GM10248 (cell line): Measurements from ENCODE around the gene ZNF764.
"Not testable (repeated sequence)": the region's sequence is repeated elsewhere in the genome, so short reads cannot be mapped to it uniquely, and the experiment has no call there.

Experiments used
- CTCF ChIA-PET: fragments of 300-600 bp; sonication (Branson Sonifier 250); formaldehyde crosslinking; extraction: SDS; loops from one replicate; lab custom pipeline; 2021; ENCODE audit warnings: antibody characterized with exemption; lab: Yijun Ruan, JAX
- POLR2A ChIA-PET: fragments of 350-650 bp; sonication (Branson Sonifier 250); formaldehyde crosslinking; extraction: SDS; loops from one replicate; lab custom pipeline; 2020; ENCODE audit warnings: antibody characterized with exemption; lab: Yijun Ruan, JAX
- DNase-seq: peaks from one replicate; pipeline ENCODE4 v3.0.0; 2012; ENCODE audit errors: extremely low spot score
- TF ChIP-seq, protein P1 (sequence below): IDR thresholded peaks from 2 replicates; pipeline ENCODE4 v1.5.1; 2012; ENCODE audit warnings: mild to moderate bottlenecking, low read depth; ENCODE audit errors: extremely low read depth, missing control alignments, control extremely low read depth

ZNF764 gene

DNA sequence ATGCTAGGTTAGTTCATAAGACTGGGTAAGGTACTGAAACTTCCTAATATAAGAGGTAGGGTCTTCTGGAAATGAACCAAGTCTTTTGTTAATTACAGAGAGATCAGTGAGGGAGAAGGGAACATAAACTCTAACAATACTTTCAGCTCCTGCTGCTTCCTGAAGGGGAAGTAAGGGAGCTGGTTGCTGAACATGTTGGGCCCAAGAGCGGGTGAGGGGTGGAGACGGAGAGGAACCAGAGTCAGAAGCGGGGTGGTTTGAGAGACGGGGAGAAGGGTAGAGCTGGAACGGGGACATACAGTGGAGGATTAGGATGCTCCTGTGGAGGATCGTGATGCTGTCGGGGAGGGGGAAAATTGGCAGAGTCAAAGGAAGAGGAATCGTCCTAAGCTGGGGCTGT is 12.1 kb downstream of the ZNF764 start:
- no peak for DNase-seq
- POLR2A ChIA-PET, result no interaction called here
- TF ChIP-seq, protein P1, sequence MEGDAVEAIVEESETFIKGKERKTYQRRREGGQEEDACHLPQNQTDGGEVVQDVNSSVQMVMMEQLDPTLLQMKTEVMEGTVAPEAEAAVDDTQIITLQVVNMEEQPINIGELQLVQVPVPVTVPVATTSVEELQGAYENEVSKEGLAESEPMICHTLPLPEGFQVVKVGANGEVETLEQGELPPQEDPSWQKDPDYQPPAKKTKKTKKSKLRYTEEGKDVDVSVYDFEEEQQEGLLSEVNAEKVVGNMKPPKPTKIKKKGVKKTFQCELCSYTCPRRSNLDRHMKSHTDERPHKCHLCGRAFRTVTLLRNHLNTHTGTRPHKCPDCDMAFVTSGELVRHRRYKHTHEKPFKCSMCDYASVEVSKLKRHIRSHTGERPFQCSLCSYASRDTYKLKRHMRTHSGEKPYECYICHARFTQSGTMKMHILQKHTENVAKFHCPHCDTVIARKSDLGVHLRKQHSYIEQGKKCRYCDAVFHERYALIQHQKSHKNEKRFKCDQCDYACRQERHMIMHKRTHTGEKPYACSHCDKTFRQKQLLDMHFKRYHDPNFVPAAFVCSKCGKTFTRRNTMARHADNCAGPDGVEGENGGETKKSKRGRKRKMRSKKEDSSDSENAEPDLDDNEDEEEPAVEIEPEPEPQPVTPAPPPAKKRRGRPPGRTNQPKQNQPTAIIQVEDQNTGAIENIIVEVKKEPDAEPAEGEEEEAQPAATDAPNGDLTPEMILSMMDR, result no peak
- CTCF ChIA-PET, result interaction anchor here (0.9 to 1.2 kb wide), 4 partner anchors 11 to 116 kb away, joined by 3 to 6 read pairs (median 3); partner anchors contain the start of genes DCTPP1 and ZNF747

DNA sequence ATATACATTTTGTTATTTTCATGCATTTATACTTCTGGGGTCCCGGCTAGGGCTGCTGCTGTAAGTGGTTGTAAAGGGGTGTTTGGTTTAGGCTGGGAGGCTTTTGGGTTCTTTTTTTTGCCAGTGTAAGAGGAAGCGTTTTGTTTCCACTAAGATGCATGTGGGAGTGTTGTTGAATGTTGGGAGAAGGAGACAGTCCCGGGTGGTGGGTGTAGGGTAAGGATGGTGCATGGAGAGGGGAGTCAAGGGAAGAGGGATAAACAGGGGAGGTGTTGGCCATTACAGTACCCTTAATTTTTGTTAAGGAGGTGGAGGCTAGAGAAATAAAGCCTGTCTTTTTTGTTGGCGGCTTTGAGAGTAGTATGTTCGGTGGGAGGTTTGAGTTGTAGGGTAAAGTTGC is 15.1 kb downstream of the ZNF764 start:
- ChIA-PET CTCF (interaction anchor here (1.5 to 3.2 kb wide), 4 partner anchors 7 to 113 kb away, joined by 3 to 8 read pairs (median 6); partner anchors contain the start of genes DCTPP1 and ZNF747), POLR2A (no interaction called here)
- no peak for DNase-seq
- TF ChIP-seq, protein P1, result no peak

DNA sequence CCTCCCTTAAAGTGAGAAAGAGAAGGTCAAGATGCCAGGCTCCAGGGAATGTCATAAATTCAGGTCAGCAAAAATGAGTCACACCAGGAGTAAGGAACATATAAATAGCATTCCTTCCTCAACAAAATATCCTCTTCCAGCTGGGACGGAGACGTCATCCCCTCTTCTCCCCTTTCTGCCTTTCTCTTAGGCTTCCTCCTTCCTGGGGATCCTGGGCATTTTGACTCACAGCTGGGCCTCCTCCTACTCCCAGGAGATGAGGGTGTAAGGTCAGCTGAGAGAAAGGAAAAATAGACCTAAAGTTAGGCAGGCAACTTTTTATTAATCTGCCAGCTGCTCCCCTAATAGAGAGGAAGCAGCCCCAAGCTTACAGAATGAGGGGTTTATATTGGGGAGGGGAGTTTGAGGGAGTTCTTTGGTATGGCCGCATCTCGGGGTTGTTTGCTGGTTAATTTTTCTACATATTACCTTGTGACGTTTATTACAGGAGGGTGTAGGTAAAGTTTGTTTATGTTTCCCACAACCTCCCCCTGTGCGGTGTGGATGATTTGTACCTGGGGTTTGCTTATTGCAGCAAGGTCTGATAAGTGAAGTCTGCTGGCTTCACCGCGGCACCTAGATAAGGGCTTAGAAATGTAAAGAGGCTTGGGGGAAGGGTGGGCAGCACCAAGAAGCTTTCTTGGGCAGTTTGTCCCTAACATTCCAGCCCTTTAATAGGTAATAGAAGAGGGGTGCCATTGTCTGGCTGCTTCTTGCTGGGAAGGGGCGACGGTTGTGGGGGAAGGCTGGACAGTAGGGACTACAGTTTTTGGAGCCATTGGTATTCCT is 16.5 kb downstream of the ZNF764 start:
- no peak for DNase-seq
- ChIA-PET POLR2A (no interaction called here), CTCF (interaction anchor here (1.1 to 3.2 kb wide), 5 partner anchors 17 to 112 kb away, joined by 3 to 8 read pairs (median 5); partner anchors contain the start of genes DCTPP1 and ZNF688)
- TF ChIP-seq, protein P1, result no peak

DNA sequence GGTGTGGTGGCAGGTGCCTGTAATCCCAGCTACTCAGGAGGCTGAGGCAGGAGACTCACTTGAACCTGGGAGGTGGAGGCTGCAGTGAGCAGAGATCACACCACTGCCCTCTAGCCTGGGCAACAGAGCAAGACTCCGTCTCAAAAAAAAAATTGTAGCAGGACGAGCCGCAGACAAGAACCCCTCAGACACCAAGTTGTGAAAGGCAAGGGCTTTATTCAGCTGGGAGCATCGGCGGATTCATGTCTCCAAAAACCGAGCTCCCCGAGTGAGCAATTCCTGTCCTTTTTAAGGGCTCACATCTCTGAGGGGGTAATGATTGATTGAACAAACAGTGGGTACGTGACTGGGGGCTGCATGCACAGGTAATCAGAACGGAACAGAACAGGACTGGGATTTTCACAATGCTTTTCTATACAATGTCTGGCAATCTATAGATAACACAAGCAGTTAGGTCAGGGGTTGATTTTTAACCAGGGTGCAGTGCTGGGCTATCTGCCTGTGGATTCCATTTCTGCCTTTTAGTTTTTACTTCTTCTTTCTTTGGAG is 17.2 kb downstream of the ZNF764 start:
- DNase-seq, POLR2A ChIA-PET: not testable (repeated sequence)
- CTCF ChIA-PET, result interaction anchor here (1.1 to 1.4 kb wide), 4 partner anchors 18 to 92 kb away, joined by 3 to 5 read pairs (median 4); partner anchors contain the start of gene ZNF688

DNA sequence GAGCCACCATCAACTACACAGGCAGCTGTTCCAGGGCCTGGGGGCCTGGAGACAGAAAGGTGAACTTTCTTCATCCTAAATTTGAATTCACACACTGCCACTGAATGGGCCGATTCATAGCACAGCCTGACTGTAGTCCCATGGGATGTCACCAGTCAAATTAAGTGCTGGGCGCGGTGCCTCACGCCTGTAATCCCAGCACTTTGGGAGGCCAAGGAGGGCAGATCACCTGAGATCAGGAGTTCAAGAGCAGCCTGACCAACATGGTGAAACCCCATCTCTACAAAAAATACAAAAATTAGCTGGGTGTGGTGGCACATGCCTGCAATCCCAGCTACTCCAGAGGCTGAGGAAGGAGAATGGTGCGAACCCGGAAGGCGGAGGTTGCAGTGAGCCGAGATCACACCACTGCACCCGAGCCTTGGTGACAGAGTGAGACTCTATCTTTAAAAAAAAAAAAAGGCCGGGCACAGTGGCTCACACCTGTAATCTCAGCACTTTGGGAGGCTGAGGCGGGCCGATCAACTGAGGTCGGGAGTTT is 18.1 kb downstream of the ZNF764 start:
- CTCF ChIA-PET, result interaction anchor here (1.1 to 1.3 kb wide), 3 partner anchors 18 to 110 kb away, joined by 3 to 4 read pairs (median 3); partner anchors contain the start of gene DCTPP1
- DNase-seq, POLR2A ChIA-PET: not testable (repeated sequence)

DNA sequence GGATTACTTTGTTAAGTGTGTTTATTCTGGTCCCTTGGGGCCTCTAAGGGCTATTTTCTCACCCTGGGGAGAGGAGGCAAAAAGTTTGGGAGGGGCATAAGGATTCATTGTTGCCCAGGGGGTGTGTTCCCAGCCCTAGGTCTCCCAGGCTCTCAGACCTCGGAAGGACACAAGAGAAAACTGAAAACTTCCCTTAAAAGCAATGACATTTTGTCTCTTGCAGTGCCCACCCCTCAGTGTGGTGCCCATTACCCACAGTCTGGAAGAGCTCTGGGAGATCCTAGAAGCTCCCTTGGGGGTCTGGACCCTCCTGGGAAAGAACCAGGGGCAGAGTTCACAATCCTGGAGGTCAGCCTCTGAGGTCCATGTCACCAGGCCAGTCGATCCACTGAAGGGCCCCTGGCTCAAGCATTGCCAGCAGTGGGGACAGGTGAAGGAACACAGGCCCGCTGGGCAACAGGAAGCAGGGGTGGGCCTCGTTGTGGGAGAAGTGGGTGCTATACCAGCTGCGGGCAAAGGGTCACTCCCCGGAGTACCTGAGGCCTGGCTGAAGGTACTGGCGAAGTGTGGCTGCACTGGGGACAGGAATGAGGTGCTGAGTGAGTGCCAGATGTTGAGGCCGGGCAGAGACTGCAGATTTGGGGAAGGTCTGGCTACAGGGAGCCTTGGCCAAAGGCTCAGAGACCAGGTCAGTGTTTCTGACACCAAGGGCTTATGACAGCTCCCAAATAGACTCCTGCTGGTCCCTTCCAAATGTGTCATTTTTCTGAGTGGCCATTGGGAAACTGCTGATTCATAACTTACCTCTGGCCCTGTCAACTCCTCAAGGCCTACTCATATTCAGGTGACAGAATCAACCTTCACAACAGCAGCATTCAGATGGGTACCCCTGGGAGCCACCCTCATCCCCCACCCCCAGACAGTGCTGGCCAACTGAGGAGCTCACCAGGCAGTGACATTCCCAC is 18.9 kb downstream of the ZNF764 start:
- no peak for DNase-seq
- CTCF ChIA-PET, result interaction anchor here (1.1 to 1.3 kb wide), 3 partner anchors 18 to 109 kb away, joined by 3 to 4 read pairs (median 3); partner anchors contain the start of gene DCTPP1
- TF ChIP-seq, protein P1, result no peak
- POLR2A ChIA-PET, result no interaction called here

DNA sequence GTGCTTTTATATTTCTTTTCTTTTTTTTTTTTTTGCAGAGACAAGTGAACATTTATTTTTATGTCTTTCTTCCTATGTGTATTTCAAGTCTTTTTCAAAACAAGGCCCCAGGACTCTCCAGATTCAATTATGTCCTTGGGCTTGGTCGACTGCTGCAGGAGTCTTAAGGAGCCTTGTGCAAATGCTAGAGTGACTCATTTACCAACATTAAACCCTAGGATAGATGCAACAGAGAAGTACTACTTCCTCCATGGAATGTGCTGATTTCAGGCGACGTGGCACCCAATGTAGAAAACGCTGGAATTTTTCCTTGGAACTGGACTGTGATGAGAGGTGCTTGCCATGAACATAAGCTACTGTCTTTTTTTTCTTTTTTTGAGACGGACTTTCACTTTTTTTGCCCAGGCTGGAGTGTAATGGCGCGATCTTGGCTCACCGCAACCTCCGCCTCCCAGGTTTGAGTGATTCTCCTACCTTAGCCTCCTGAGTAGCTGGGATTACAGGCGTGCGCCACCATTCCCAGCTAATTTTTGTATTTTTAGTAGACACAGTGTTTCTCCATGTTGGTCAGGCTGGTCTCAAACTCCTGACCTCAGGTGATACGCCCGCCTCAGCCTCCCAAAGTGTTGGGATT is 21.7 kb downstream of the ZNF764 start:
- CTCF ChIA-PET, result interaction anchor here (0.6 to 4.3 kb wide), 32 partner anchors 7 to 158 kb away, joined by 3 to 47 read pairs (median 5); partner anchors contain the start of genes DCTPP1, ZNF764, ZNF771 and ZNF785
- POLR2A ChIA-PET, result interaction anchor here (1.4 to 1.6 kb wide), 3 partner anchors 15 to 107 kb away, joined by 3 to 7 read pairs (median 6); partner anchors contain the start of genes DCTPP1 and ZNF764
- not testable (repeated sequence) for DNase-seq
